Measurements from ENCODE around the gene HAUS8.

HAUS8 gene

GRCh38 chr19:17075864-17076542, 751 bp upstream of the HAUS8 start:
- DNase-seq (ENCODE audit: low read depth in 2 of 2): peak; percentile 26 to 37

GRCh38 chr19:17074634-17075034, 618 bp downstream of the HAUS8 start:
- DNase-seq (ENCODE audit: low read depth in 2 of 2): no peak

DNA sequence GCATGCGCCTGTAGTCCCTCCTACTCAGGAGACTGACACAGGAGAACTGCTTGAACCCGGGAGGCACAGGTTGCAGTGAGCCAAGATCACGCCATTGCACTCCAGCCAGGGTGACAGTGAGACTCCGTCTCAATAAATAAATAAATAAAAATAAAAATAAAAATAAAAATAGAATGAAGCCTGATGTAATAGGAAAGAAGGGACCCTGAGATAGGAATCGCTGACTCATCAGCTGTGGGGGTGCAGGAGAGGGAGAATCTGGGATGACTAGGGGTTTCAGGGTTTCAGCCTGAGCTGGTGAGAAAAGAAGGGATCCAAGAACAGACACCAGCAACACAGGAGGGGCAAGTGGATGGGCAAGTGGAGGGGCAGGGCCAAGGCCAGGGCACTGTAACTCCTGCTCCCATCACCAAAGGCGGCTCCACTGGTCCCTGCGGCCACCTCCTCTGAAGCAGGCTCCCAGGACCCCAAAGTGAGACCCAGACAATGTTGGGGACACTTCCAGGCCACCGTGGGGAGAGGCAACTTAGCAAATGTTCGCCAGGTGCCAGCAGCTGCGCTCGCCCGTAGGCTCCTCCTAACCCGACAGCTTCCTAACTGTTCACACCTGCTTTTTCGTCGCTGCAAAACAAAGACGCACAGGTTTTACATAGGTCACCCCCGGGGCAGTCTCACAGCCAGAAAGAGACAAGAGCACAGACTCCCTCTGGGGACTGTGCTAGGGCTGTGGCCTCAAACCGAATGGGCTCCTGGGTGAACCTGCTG, 1.2 kb downstream of the HAUS8 start:
- DNase-seq (ENCODE audit: low read depth in 2 of 2): no peak

DNA sequence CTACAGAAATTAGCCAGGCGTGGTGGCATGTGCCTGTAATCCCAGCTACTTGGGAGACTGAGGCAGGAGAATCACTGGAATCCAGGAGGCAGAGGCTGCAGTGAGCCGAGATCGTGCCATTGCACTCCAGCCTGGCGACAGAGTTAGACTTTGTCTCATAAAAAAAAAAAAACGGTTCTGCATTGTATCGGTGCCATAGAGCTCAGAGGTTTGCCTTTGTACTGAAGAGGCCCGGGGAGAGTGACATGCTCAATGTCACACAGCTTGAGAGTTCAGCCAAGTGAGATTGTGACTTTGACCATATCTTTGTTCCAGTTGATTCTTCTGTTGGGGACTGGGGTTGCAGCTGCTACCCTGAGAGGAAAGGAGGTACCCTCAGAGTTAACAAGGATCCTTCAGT, 4.3 kb downstream of the HAUS8 start:
- no peak for DNase-seq (ENCODE audit: low read depth in 2 of 2)

- DNase-seq (ENCODE audit: low read depth in 2 of 2): no peak
Observed at GRCh38 chr19:17070421-17070820, 4.8 kb downstream of the HAUS8 start.

- DNase-seq (ENCODE audit: low read depth in 2 of 2): no peak
Observed at GRCh38 chr19:17069193-17069592, 6.1 kb downstream of the HAUS8 start.

- no peak for DNase-seq (ENCODE audit: low read depth in 2 of 2)
Observed at GRCh38 chr19:17063428-17063827, 11.8 kb downstream of the HAUS8 start.

GRCh38 chr19:17061691-17062090, 13.6 kb downstream of the HAUS8 start:
- no peak for DNase-seq (ENCODE audit: low read depth in 2 of 2)

DNA sequence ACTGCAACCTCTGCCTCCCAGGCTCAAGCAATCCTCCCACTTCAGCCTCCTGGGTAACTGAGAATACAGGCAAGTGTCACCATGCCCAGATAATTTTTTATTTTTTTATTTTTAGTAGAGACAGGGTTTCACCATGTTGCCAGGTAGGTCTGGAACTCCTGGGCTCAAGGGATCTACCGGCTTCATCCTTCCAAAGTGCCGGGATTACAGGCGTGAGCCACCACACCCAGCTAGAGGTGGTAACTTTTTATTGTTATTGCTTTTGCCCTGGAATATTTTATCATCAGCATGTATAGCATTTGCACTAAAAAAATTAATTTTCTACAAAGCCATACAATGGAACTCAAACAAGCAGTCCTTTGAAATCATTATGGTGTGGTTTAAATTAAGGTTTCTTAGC, 14.0 kb downstream of the HAUS8 start:
- no peak for DNase-seq (ENCODE audit: low read depth in 2 of 2)

DNA sequence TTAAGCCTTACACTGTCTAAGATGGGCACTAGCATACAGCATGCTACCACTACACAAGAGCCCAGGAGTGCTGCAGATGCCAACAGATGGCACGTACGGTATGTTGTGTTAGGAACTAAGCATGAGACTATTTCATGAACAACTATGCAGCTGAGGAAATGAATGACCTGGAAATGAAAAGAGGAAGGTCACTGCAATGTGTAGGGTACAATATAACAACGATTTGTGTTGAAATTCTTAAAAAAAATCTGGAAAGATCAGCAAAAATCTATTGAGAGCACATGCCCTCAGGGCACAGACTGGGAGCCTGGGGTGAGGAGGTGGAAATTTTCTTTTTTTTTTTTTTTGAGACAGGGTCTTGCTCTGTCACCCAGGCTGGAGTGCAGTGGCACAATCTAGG, 14.4 kb downstream of the HAUS8 start:
- DNase-seq (ENCODE audit: low read depth in 2 of 2): no peak

DNA sequence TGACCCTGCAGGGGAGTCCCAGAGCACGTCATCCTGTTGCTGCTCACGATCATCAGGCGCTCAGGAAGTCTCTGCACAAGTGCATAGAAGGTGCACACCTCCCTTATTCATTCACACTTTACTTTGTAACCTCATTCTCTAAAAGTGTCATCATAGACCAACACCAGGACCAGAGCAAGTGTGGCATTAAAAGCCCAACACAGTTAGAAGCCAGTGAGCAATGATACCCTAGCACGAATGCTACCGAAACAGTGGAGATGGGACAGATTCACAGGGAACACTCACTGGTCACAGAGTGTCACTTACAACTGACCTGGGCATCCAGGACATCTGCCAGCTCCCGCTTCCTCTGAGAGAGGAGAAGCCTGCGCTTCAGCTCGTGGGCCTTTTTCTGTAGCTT, 17.0 kb downstream of the HAUS8 start:
- no peak for DNase-seq (ENCODE audit: low read depth in 2 of 2)

DNA sequence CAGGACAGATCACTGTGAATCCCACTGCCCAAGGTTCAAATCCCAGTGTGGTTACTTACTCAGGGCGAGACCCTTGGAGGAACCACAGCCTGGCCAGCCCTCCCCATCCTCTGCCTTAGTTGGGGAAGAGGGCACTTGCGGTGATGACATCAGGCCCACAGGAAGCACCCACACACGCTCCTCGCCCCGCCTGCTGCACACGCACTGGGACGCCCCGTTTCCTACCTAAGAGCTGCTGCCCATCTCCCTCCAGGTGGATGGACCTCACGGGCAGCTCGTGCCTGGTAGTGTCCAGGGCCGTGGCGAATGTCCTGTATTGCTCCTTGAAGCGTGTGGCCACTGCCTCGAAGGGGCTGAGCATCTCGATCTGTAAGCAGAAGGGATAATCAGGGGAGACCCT, 19.6 kb downstream of the HAUS8 start:
- DNase-seq (ENCODE audit: low read depth in 2 of 2): no peak

DNA sequence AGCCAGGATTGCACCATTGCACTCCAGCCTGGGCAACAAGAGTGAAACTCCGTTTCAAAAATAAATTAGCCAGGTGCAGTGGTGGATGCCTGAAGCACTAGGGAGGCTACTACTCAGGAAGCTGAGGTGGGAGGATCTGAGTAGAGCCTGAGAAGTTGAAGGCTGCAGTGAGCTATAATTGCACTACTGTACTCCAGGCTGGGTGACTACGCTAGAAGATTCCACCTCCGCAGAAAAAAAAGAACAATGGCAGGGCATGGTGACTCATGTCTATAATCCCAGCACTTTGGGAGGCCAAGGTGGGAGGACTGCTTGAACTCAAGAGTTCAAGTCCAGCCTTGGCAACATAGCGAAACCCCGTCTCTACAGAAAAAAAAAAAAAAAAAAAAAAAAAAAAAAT, 20.5 kb downstream of the HAUS8 start:
- DNase-seq (ENCODE audit: low read depth in 2 of 2): no peak

GRCh38 chr19:17052439-17052838, 22.8 kb downstream of the HAUS8 start:
- DNase-seq (ENCODE audit: low read depth in 2 of 2): no peak

- no peak for DNase-seq (ENCODE audit: low read depth in 2 of 2)
Observed at GRCh38 chr19:17049711-17050280, 25.5 kb downstream of the HAUS8 start.

DNA sequence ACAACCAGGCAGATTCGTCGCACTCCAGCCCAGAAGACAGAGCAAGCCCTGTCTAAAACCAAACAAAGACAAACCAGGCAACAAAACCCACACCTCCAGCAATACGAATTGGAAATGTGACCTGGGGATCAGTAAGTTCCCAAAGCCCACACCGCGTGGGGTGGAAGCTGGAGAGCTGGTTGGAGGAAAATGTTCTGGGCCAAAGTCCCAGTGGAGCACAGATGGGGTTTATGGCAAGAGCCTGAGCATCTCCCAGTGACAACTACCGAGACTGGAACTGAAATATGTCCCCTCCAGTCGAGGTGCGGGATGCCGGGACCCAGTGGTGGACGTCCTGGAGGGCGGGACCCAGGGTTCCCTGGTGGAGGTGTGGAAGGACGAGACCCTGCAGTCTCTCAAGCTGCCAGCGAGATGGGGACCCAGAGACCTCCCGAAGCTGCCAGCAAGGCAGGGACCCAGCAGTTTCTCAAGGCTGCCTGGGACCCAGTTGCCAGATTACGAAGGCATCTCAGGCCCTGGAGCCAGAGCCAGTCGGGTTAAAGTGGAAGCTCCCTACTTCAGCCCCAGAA, 26.3 kb downstream of the HAUS8 start:
- no peak for DNase-seq (ENCODE audit: low read depth in 2 of 2)

GRCh38 chr19:17045907-17046502, 29.2 kb downstream of the HAUS8 start:
- DNase-seq (ENCODE audit: low read depth in 2 of 2): no peak

GRCh38 chr19:17043744-17044143, 31.5 kb downstream of the HAUS8 start:
- no peak for DNase-seq (ENCODE audit: low read depth in 2 of 2)

- DNase-seq (ENCODE audit: low read depth in 2 of 2): no peak
Observed at GRCh38 chr19:17041976-17042375, 33.3 kb downstream of the HAUS8 start.

DNA sequence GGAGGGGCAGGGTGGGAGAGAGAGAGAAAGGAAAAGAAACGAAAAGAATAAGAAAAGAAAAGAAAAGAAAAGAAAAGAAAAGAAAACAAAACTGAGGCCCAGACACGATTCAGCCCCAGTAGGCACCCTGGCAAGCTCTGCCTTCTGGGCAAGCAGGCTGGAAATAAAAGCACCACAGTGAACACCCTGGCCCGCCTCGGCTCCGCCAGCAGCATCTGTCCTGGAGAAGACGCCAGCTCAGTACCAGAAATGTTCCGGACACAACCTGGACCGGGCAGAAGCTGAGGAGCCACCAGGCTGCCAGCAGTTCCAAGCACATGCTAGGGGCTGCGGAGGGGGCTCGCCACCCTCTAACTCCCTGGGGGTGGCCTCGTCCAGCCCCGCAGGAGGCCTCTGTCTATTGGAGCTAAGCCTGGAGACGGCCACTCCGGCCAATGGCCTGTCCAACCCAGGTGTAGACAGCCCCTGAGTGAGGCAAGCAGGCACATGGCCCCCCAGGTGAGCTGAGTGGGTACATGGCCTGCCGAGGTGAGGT, 37.2 kb downstream of the HAUS8 start:
- DNase-seq (ENCODE audit: low read depth in 2 of 2): no peak

GRCh38 chr19:17037184-17037583, 38.1 kb downstream of the HAUS8 start:
- DNase-seq (ENCODE audit: low read depth in 2 of 2): no peak

DNA sequence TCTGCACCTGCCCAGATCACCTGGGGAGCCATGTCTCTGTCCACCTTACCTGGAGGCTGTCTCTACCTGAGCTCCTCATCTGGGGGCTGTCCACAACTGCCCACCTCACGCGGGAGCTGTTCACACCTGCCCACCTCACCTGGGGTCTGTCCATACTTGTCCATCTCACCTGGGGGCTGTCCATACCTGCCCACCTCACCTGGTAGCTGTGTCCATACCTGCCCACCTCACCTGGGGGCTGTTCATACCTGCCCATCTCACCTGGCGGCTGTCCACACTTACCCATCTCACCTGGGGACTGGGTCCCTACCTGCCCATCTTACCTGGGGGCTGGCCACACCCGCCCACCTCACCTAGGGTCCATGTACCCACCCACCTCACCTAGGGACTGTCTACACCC, 38.6 kb downstream of the HAUS8 start:
- DNase-seq (ENCODE audit: low read depth in 2 of 2): no peak

Measured in stimulated activated CD8-positive, alpha-beta memory T cell treated with anti-CD3 and anti-CD28 coated beads, Interleukin-2, amount 100 ng/mL, for 1 hour (primary cell).